Prostate gland (tissue), 2 donors: ENCODE results near the gene ORMDL3. TPM values are rescaled to one million over a fixed set of nuclear protein-coding genes. Genes with fewer than 3 reads are reported as not detected.
"Not testable (repeated sequence)": the region's sequence is repeated elsewhere in the genome, so short reads cannot be mapped to it uniquely, and the experiment has no call there.

Experiments used
- DNase-seq: peaks from one replicate; pipeline ENCODE4 v3.0.0-alpha.2; 2019; ENCODE audit warnings: low spot score
- H3K27ac ChIP-seq, 2 donors: fragments of 200-600 bp; sonication (generic); 2 replicates each; pipeline ENCODE4 v1.5.1; 2017 to 2019
- H3K27me3 ChIP-seq: fragments of 200-600 bp; sonication (generic); replicated peaks from 2 replicates; pipeline ENCODE4 v1.5.1; 2019; ENCODE audit not compliant: insufficient read depth
- H3K36me3 ChIP-seq, 2 donors: fragments of 200-600 bp; sonication (generic); 1 replicate in 1 of 2; 2 replicates in 1 of 2; pipeline versions ENCODE4 v1.5.1 to v1.8.1; 2017 to 2019
- H3K4me1 ChIP-seq: fragments of 200-600 bp; sonication (generic); replicated peaks from 2 replicates; pipeline ENCODE4 v1.5.1; 2019
- H3K4me3 ChIP-seq, 2 donors: fragments of 200-600 bp; sonication (generic); 2 replicates each; pipeline ENCODE4 v1.5.1; 2017 to 2019
- H3K9me3 ChIP-seq: fragments of 200-600 bp; sonication (generic); 2 replicates; pipeline ENCODE4 v1.5.1; 2017
- POLR2A ChIP-seq: fragments of 450-650 bp; IDR thresholded peaks from one replicate; pipeline ENCODE4 v1.6.1; 2016; ENCODE audit warnings: antibody characterized with exemption, mild to moderate bottlenecking
- POLR2AphosphoS5 ChIP-seq: sonication (generic); formaldehyde crosslinking; IDR thresholded peaks from one replicate; pipeline ENCODE4 v1.6.1; 2017; ENCODE audit warnings: antibody characterized with exemption
- WGBS: methylation state at CpG from one replicate; pipeline ENCODE4 v1.1.5; 2018; 5-methylcytosine and 5-hydroxymethylcytosine counted together
- intact Hi-C: fragments of 100-400 bp; cut with DNase I; formaldehyde crosslinking; loops from one replicate; pipeline ENCODE4 v1.14.2; 2022
- total RNA-seq, 2 donors: library from RNA; depleted of rRNA; stranded (reverse); fragments of >200 nt; gene quantifications; one replicate each; pipeline ENCODE4 v1.1.0, GENCODE V29; 2016
- TF ChIP-seq, protein P1 (sequence below), 4 experiments: fragments of 200-600 bp in 2 of 4; fragments of 450-650 bp in 2 of 4; sonication (generic) in 2 of 4; IDR thresholded peaks; 1 replicate in 3 of 4; 2 replicates in 1 of 4; pipeline ENCODE4 v1.5.1; 2016 to 2019; ENCODE audit warnings: antibody characterized with exemption in 4 of 4, mild to moderate bottlenecking in 2 of 4, moderate library complexity in 2 of 4

The ORMDL3 gene
- total RNA-seq, 2 donors from 2014 or later = 82.4 to 91.6 TPM

- no peak for TF ChIP-seq POLR2A
- TF ChIP-seq, protein P1, sequence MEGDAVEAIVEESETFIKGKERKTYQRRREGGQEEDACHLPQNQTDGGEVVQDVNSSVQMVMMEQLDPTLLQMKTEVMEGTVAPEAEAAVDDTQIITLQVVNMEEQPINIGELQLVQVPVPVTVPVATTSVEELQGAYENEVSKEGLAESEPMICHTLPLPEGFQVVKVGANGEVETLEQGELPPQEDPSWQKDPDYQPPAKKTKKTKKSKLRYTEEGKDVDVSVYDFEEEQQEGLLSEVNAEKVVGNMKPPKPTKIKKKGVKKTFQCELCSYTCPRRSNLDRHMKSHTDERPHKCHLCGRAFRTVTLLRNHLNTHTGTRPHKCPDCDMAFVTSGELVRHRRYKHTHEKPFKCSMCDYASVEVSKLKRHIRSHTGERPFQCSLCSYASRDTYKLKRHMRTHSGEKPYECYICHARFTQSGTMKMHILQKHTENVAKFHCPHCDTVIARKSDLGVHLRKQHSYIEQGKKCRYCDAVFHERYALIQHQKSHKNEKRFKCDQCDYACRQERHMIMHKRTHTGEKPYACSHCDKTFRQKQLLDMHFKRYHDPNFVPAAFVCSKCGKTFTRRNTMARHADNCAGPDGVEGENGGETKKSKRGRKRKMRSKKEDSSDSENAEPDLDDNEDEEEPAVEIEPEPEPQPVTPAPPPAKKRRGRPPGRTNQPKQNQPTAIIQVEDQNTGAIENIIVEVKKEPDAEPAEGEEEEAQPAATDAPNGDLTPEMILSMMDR (IDR thresholded peaks at IDR 0.05) = no peak
- TF ChIP-seq POLR2AphosphoS5 = no peak
- no peak overlapping the region for H3K4me3 ChIP-seq
- H3K36me3 ChIP-seq = no peaks in the 10 kb centered on the region
- WGBS = 85% methylated on average over 3 of the region's 3 CpGs
- H3K4me1 ChIP-seq = no peaks in the 10 kb centered on the region
- no peaks in the 10 kb centered on the region for H3K9me3 ChIP-seq
- no peak overlapping the region for H3K27ac ChIP-seq
- intact Hi-C loops = no loop called here
- no peaks in the 10 kb centered on the region for H3K27me3 ChIP-seq
- DNase-seq = no peak
Measured at GRCh38 chr17:39904990-39905288, 22.5 kb downstream of the ORMDL3 start.

GRCh38 chr17:39903158-39903884, 24.1 kb downstream of the ORMDL3 start:
- no peak overlapping the region for H3K4me3 ChIP-seq
- DNase-seq = no peak
- no peaks in the 10 kb centered on the region for H3K4me1 ChIP-seq
- H3K27ac ChIP-seq = no peak overlapping the region
- no peak for TF ChIP-seq POLR2AphosphoS5
- TF ChIP-seq, protein P1 (IDR thresholded peaks at IDR 0.05) = no peak
- no peak for TF ChIP-seq POLR2A
- H3K9me3 ChIP-seq = no peaks in the 10 kb centered on the region
- intact Hi-C loops = no loop called here
- H3K27me3 ChIP-seq = no peaks in the 10 kb centered on the region
- no peaks in the 10 kb centered on the region for H3K36me3 ChIP-seq
- 93% methylated on average over 4 of the region's 4 CpGs for WGBS

DNA sequence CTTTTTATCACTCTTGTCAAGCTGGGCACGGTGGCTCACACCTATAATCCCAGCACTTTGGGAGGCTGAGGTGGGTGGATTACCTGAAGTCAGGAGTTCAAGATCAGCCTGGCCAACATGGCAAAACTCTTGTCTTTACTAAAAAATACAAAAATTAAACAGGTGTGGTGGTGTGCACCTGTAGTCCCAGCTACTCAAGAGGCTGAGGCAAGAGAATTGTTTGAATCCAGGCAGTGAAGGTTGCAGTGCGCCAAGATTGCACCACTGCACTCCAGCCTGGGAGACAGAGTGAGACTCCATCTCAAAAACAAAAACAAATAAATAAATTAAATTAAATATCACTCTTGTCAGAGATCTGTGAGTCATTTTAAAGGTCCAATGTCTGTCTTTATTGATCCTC, 25.4 kb downstream of the ORMDL3 start:
- DNase-seq, H3K9me3 ChIP-seq, H3K4me3 ChIP-seq, H3K27me3 ChIP-seq, H3K4me1 ChIP-seq, H3K36me3 ChIP-seq, intact Hi-C loops, H3K27ac ChIP-seq: not testable (repeated sequence)
- 97% methylated on average over 2 of the region's 2 CpGs for WGBS

DNA sequence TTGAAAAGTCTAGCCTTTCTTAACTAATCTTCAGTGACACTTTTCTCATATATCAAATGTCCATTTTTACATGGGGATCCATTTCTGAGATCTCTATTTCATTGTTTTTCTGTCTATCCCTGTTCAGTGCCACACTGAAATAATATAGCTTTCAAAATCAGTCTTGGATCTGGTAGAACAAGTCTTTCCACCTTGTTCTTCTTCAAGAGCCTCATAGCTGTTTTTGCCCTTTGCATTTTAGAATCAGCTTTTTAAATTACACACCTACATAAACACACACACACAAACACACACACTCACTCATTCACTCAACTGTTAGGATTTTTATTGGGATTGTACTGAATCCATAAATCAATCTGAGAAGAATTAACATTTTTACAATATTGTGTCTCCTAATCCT, 28.2 kb downstream of the ORMDL3 start:
- Histone ChIP-seq H3K9me3 (no peaks in the 10 kb centered on the region), H3K27ac (no peak overlapping the region)
- TF ChIP-seq, protein P1 (IDR thresholded peaks at IDR 0.05) = no peak
- TF ChIP-seq POLR2AphosphoS5 (peak; percentile 23), POLR2A (no peak)

GRCh38 chr17:39898088-39898487, 29.3 kb downstream of the ORMDL3 start:
- DNase-seq = no peak
- intact Hi-C loops = no loop called here
- Histone ChIP-seq H3K4me1 (no peaks in the 10 kb centered on the region), H3K36me3 (no peaks in the 10 kb centered on the region), H3K9me3 (no peaks in the 10 kb centered on the region), H3K4me3 (no peak overlapping the region), H3K27me3 (no peaks in the 10 kb centered on the region), H3K27ac (no peak overlapping the region)
- TF ChIP-seq, protein P1 (IDR thresholded peaks at IDR 0.05) = no peak
- WGBS = 91% methylated on average over 4 of the region's 4 CpGs

More for the DNA sequence above, 28.2 kb downstream of the ORMDL3 start:
- H3K36me3 ChIP-seq = no peaks in the 10 kb centered on the region
- no peaks in the 10 kb centered on the region for H3K4me1 ChIP-seq
- intact Hi-C loops = no loop called here
- no peak for DNase-seq
- H3K4me3 ChIP-seq = no peak overlapping the region
- no peaks in the 10 kb centered on the region for H3K27me3 ChIP-seq
